T-helper 1 cell treated with Interleukin-12 subunit alpha and Interleukin-12 subunit beta and Interleukin-4 antibody, amounts not matched to agents 30 ng/mL and 1 ng/mL, for 36 hours (primary cell): ENCODE data around the gene SPAG5. TPM values are rescaled to one million over a fixed set of nuclear protein-coding genes. Genes with fewer than 3 reads are reported as not detected.

ENCODE experiments used
- intact Hi-C: fragments of 100-400 bp; cut with micrococcal nuclease; formaldehyde crosslinking; loops from one replicate; pipeline ENCODE4 v1.15.1; 2024
- total RNA-seq: library from RNA; stranded (reverse); gene quantifications from 2 replicates; pipeline ENCODE4 v1.2.3, GENCODE V29; 2022

Gene SPAG5, protein sequence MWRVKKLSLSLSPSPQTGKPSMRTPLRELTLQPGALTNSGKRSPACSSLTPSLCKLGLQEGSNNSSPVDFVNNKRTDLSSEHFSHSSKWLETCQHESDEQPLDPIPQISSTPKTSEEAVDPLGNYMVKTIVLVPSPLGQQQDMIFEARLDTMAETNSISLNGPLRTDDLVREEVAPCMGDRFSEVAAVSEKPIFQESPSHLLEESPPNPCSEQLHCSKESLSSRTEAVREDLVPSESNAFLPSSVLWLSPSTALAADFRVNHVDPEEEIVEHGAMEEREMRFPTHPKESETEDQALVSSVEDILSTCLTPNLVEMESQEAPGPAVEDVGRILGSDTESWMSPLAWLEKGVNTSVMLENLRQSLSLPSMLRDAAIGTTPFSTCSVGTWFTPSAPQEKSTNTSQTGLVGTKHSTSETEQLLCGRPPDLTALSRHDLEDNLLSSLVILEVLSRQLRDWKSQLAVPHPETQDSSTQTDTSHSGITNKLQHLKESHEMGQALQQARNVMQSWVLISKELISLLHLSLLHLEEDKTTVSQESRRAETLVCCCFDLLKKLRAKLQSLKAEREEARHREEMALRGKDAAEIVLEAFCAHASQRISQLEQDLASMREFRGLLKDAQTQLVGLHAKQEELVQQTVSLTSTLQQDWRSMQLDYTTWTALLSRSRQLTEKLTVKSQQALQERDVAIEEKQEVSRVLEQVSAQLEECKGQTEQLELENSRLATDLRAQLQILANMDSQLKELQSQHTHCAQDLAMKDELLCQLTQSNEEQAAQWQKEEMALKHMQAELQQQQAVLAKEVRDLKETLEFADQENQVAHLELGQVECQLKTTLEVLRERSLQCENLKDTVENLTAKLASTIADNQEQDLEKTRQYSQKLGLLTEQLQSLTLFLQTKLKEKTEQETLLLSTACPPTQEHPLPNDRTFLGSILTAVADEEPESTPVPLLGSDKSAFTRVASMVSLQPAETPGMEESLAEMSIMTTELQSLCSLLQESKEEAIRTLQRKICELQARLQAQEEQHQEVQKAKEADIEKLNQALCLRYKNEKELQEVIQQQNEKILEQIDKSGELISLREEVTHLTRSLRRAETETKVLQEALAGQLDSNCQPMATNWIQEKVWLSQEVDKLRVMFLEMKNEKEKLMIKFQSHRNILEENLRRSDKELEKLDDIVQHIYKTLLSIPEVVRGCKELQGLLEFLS
- 96.4 and 101 TPM in 2 replicates for total RNA-seq

DNA sequence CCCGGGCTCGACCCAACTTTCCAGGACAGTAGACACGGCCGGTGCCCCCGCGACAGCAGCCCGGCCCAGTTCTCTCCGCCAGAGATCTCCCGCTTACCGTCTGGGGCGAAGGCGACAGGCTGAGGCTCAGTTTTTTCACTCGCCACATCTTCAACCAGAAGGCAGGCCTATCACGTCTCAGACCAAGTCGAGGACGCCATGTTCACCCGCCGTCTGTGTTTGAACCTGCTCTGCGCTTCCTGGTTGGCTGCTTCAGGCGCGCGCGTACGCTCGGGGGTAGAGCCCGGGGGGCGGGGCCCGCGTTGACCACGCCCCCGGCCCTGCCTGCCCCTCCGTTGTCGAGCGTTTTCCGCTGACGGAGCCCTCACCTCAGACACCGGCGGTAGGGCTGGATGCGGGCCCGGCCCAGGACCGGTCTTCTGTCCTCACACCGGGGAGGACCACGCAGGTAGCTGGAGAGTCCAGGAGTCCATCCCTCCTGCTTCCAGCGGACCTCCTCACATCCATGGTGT lies at the start of gene SPAG5:
Gene SPAG5 (minus strand): TSS at position 227 of the 512 bp plus-strand sequence. CDS start 79 bp downstream, at position 148.
- intact Hi-C loops, result loop anchor here (1.0 to 2.0 kb wide), 10 partner anchors 23 to 353 kb away; partner anchors contain the start of genes ALDOC, BLTP2, ERAL1 and PIGS

DNA sequence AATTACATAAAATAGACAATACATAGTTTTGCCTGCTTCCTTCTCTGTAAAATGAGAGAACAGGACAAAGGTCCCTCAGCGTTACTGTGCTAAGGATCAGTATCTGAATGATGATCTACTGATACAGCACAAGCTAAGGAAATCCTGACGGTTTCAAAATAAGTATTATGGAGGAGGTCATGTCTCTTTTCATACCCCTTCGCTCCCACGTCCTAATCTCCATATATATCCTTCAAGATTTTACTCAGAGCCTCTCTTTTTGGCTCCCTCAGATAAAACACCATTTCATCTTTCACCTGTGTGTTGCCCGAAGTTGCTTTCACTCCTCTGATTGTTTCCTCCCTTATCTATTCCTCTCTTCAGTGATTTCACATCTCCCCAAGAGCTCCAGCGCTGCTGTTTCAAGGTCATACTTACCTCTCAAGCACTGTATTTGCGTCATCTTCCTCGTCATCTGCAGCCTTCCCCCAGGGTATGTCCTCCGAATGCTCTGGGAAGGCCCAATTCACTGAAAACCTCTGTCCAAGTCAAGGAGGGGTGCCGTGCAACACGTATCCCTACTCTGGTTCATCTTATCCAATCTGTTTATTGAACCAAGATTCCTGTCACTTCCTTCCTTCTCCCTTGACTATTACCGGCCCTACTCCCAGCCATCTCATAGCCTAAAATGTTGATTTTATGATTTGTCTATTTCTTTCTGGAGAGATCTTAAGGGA lies 47.4 kb upstream of the SPAG5 start:
- intact Hi-C loops, result loop anchor here (1.0 to 5.0 kb wide), 4 partner anchors 30 to 471 kb away; partner anchors contain the start of genes SARM1, UNC119 and VTN

DNA sequence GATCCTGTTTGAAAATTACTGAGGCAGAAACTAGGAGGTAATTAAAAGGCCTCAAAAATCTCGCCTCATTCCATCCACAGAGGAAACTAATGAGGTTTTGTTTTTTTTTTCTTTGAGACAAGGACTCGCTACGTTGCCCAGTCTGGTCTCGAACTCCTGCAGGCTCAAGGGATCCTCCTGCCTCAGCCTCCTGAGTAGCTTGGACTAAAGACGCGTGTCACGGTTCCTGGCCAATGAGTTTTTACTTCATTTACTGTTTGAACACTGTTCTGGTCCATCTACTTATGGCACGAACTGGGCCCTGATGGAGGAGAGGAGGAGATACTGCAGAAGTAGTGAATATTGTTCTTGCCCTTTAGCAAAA lies 46.7 kb upstream of the SPAG5 start:
- intact Hi-C loops, result loop anchor here (1.0 to 5.0 kb wide), 11 partner anchors 16 to 472 kb away; partner anchors contain the start of genes ALDOC, DHRS13, IFT20 and PROCA1

DNA sequence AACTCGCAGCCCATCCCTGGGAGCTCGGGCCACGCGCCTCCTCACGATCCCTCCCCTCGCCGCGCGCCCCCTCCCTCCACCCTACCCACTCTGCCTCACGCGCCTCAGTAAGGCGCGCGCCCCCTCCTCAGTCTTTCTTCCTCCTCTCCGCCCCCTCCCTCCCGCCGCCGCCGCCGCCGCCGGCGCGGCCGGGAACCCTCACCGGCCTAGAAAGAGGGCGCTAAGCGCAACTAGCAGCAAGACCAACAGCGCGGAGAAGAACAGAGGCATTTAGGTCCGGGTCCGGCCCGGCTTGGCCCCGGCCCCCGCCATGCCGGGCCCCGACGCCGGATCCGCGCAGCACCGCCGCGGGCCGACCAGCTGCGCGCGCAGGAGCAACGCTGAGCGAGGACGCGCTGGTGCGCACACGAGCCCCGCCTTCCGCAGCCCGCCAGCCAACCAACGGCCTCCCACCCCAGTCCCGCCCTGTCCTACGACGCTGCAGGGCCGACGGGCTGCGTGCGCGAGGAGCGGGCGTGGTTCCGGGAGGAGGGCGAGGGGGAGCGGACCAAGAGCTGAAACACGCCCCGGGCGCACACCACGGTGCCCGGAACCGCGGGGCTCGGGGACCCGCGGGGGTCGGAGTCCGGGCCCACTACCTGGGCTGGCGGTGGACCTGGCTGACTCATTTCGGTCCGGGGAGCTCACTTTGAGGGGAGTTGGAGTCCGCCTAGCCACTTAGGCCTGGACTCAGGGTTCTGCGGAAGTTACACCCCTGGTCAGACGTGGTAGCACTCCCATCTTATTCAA lies 46.2 kb upstream of the SPAG5 start, which contains the start of gene BLTP2:
Gene BLTP2 (minus strand): TSS at position 372 of the 789 bp plus-strand sequence. CDS start 102 bp downstream, at position 270.
- intact Hi-C loops, result loop anchor here (1.0 to 5.0 kb wide), 12 partner anchors 16 to 472 kb away; partner anchors contain the start of genes ALDOC, DHRS13, IFT20 and PROCA1

DNA sequence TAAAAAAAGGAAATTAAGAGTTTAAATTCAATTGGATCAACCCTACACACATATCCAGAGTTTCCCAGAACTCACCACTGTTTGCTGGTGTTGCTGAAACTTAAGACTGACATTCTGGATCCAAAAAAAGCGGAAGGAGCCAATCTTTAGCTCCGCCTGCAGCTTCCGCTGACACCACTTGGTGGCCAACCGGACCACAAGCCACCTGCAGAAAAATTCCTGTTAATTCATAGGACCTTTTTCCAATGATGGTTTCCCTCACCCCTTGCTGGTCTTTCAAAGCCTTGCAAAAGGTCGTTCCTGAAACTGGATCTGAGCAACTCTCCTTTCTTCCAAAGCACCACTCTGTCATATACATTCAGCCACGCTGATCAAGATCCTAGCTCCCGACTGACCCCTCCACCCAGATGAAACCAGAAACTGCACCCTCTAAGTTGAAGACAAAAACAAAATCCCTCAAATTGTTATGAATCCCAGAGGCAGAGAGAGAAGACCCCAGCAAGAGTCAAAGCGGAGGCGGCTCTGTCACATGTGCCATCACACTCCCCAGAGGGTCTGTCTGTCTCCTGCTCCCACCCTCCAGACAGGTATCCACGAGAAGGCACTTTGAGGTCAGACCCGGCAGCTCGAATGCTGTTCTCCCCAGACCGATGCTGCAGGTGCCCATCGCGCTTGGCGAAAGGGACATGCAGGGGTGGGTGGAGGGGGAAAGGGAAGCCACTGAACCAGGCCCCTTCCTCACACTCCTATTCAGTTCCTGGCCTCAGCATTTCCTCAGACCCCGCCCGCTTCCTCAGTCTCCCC lies 45.4 kb upstream of the SPAG5 start:
- intact Hi-C loops, result loop anchor here (1.0 to 2.0 kb wide), 4 partner anchors 67 to 259 kb away; partner anchors contain the start of genes ALDOC and DHRS13

DNA sequence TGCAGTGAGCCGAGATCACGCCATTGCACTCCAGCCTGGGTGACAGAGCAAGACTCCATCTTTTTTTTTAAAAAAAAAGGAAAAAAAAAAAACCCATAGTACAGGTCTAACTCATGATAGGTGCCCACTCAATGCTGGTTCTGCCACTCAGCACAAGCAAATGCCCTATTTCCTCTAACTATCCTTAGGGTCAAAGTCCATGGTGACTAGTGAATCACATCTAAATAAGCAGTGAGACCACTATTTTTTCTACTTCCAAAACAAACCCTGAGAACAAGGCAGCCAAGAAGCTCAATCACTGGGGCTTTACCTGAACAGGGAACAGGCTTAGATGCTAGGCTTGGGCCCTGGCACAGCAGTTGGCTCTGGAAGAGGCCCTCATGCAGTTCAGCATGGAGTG lies 42.8 kb upstream of the SPAG5 start:
- intact Hi-C loops, result no loop called here

DNA sequence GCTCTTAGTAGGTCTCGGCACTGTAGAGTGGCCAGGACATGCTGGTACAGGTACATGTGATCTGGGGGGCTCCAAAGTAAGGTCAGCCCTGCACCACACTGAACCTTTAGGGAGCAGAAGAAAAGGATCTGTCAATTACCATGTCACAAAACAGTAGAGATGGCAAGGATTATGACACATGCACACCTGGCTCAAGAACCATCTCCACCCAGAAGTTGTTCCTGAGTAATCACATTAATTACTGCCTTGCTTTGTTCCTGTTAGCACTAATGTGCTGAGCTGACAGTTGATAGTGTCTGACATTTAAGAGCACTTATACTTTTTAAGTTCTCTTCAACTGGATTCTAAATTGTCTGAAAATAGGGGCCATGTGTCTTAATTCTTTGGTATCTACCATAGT lies 36.7 kb upstream of the SPAG5 start:
- intact Hi-C loops, result no loop called here

DNA sequence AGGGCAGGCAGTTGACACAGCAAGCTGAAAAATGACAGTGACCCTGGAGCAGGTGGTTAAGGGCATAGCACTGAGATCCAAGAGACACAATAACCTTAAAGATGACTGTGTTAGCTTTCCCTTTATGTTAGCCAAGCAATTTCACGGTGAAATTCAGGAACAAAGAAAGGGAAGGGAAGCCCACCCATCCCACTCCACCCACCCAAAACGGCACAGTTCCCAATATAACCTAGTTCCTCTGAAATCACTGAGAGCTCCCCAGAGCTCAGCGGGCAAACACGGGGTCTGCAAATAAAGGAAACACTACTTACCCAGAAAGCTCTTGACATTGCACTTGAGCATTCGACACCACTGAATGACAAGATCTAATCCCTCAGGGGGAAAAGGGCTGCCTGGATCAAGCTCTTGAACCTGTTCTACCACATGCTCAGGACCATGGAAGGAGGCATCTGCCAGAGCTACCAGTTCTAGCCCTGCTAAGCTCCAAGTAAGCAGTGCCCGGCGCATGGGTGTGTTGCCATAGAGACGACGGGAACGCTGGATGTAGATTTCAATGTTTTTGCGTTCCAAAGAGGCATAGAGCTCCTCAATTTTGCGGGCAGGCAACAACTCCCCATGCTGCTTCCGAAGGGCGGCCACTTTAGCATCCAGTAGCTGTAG lies 35.5 kb upstream of the SPAG5 start:
- intact Hi-C loops, result no loop called here

DNA sequence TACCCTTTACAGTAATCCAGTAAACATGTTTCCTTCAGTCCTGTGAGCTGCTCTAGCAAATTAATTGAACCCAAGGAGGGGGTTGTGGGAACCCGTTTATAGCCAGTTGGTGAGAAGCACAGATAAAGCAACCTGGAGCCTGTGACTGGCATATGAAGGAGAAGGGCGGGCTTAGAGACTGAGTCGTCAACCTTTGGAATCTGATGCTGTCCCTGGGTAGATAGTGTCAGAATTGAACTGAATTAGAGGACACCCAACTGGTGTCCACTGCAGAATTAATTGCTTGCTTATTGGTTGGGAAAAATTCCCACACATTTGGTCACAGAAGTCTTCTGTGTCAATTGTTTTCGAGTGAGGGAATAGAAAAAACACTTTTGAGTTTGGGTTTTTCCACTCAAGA lies 28.0 kb upstream of the SPAG5 start:
- intact Hi-C loops, result no loop called here

DNA sequence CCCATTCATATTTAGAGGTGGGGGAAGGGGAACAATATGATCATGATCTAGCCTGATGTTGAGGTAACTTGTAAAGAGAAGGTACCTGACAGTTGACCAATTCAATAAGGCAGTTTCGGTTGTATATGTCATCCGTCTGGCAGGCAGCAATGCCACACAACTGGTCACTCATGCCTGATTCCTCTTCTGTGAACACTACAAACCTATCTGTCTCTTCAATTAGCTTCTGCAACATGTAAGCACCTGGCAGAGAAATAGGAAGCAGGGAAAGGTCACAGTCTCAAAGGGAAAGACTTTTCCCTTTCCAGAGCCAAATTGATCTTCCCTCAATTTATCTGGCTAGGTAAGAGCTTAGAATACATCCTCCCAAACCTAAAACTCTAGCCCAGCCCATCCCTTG lies 25.3 kb upstream of the SPAG5 start:
- intact Hi-C loops, result no loop called here

DNA sequence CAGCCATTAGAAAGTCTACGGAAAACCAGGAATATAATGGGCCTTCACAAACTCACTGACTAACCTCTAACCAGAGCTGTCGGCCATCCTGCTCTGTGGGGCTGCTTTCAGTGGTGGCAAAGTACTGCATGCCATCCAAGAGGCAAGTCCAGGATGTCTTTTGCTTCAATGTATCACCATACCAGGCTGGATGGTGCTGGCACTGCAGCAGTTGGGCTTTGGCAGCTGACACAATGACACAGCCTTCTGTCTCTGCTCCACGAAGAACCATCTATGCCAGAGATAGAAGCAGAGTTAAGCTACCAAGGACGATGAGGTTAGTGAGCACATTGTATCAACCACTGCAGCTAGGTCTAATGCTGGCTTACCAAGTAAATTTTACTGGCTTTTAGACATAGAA lies 24.9 kb upstream of the SPAG5 start:
- intact Hi-C loops, result no loop called here

DNA sequence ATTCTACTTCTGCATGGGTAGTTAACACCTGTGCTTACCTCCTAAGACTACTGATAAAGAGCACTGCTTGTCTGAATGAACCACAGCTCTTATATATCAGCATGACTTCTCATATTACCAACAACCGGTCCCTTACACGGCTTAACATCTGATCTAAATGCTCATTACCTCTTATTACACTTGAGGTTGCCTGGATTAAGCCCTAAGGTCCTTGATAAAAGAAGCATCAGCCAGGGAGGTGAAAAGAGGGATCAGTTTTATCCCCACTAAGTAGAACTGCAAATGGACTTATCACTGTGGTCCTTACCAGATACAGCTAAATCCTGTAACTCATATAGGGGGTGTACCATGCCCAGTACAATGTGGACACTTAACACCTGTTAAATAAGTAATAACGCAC lies 23.4 kb upstream of the SPAG5 start:
- intact Hi-C loops, result no loop called here

DNA sequence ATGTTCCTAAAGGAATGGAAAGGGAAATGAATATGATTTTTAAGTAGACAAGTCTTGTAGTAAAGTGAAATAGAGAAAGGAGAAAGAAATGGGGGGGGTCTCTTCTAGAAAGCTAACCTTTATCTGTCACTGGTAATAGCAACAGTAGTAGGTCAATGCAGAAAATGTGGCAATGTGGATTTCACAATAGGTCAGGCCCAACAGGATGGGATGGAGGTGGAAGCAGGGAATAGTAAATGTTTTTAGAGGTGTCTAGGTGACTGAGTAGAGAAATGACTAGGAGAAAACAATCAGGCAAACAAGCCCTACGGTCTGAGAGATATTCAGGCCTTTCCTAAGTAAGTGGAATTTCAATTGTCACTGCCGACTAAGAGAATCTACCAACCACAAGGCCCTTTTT lies 21.2 kb upstream of the SPAG5 start:
- intact Hi-C loops, result no loop called here

DNA sequence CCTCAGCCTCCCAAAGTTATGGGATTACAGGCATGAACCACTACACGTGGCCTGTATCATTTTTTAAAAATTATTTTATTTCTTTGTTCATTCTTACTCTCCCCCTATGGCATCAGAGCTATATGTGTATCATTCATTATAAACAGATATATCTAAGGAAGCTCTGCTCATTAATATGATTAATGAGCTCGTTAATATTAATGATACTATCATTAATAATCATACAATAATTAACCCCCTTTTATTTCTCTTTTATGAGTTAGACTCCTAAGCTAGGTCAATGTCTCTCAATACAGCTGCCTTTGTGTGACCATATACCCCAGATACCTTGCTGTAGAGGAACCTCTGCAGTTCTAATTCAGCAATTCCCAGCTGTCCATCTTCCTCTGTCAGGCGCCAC lies 19.6 kb upstream of the SPAG5 start:
- intact Hi-C loops, result no loop called here

DNA sequence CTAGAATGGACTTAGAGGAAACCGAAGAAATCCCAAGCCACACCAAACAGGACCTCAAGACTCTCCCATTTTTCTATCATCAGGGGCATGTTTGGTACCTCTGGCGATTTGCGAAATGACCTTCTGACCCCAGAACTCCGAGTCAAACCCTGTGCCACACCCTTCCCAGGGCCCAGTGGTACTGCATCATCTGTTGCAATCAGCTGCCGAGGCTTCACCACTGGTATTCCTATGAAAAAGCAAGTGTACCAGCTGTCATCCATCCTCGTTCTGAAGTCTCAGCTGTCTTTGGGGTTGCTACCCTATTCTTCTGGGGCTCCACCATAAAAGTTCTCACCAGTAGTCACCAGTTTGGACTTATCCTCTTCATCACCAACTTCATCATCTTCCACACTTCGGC lies 17.5 kb upstream of the SPAG5 start:
- intact Hi-C loops, result no loop called here

DNA sequence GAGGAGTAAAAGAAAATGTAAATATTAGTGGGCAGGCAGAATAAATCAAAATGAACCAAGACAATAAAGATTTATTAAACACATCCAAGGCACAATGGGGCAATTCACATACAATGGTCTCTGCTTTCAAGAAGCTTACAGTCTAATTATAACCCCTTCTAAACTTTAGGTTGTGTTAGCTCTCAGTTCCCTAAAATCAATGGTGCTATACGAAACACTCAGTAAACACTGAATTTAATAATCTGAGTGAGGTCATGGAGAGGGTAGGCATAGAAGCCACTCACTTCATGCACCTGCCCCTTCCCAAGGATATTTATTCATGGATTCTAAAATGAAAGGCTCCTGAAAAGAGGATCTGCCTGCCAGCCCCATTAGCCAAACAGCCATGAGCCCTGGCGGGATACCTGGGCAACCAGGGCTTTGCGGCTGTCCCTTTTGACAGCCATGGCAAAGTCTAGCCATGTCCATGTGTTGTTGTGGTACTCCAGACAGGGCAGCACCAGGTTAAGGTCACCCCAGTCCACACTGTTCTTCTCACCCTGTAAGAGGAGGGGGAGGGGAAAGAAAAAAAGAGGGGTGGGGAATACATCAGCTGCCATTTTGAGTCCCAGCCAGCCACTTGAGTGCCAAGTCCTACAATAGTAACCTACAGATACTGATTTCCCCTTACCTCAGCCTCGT lies 16.6 kb upstream of the SPAG5 start:
- intact Hi-C loops, result no loop called here

DNA sequence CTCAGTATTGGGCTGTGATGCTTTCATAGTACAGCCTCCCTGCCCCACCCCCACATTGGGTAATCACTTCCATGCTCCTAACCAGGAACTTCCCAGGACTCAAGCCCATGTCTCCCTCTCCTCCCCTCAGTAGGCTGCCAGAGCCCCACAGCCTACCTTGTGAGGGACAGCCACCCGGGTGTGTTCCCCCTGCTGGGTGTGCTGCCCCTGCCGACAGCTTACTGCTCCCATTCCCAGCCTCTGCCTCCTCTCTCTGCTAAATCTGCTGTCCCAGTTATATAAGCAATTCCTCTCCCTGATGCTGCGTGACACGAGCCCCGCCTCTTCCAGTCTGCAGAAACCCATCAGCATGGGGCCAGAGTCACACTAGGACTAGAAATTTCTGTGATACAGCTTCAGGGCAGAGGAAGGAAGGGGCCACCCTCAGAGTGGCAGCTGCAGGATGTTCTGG lies 15.1 kb upstream of the SPAG5 start, which contains the start of gene RSKR:
Gene RSKR (minus strand): TSS at position 255 of the 451 bp plus-strand sequence. CDS start 24 bp downstream, at position 231.
- intact Hi-C loops, result loop anchor here (5.0 kb wide), 1 partner anchor 67 kb away; no protein-coding TSS in a partner anchor
